IPS DF 6.9 (cell line): Measurements from ENCODE around the gene LRRC1.

ENCODE experiments used
- DNase-seq: peaks from one replicate; pipeline ENCODE4 v3.0.0-alpha.2; 2013; ENCODE audit warnings: low read depth, low spot score
- H3K27ac ChIP-seq: one replicate; pipeline ENCODE4 v1.5.1; 2013; ENCODE audit warnings: low read length, control low read depth
- H3K27me3 ChIP-seq: 2 replicates; pipeline ENCODE4 v1.6.1; 2013; ENCODE audit warnings: mild to moderate bottlenecking, low read length; ENCODE audit not compliant: control insufficient read depth, insufficient read depth
- H3K36me3 ChIP-seq: 2 replicates; pipeline ENCODE4 v1.6.1; 2013; ENCODE audit warnings: low read length; ENCODE audit not compliant: control insufficient read depth, insufficient read depth
- H3K4me1 ChIP-seq: 2 replicates; pipeline ENCODE4 v1.6.1; 2013; ENCODE audit warnings: low read length; ENCODE audit not compliant: control insufficient read depth, insufficient read depth
- H3K4me3 ChIP-seq: 2 replicates; pipeline ENCODE4 v1.5.1; 2013; ENCODE audit warnings: mild to moderate bottlenecking, low read length
- H3K9me3 ChIP-seq: 2 replicates; pipeline ENCODE4 v1.6.1; 2013; ENCODE audit warnings: low read length, inconsistent platforms; ENCODE audit not compliant: control insufficient read depth, insufficient read depth
- WGBS: extraction: QIAGEN DNeasy Blood & Tissue Kit; methylation state at CpG from one replicate; pipeline ENCODE4 v1.1.7; 2013; ENCODE audit warnings: mixed read lengths, missing lambda C conversion rate; ENCODE audit not compliant: insufficient read length, insufficient coverage; 5-methylcytosine and 5-hydroxymethylcytosine counted together

LRRC1 gene

GRCh38 chr6:53813801-53814200 lies 19.0 kb downstream of the LRRC1 start:
- Histone ChIP-seq H3K27ac (no peak overlapping the region), H3K9me3 (no peaks in the 10 kb centered on the region), H3K4me3 (no peak overlapping the region), H3K4me1 (peaks cover 5% of the 10 kb centered on the region), H3K36me3 (no peaks in the 10 kb centered on the region), H3K27me3 (no peaks in the 10 kb centered on the region)
- no peak for DNase-seq
- WGBS, result no CpG with 5 or more reads among the region's 1 CpG

GRCh38 chr6:53814353-53814752 lies 19.5 kb downstream of the LRRC1 start:
- Histone ChIP-seq H3K36me3 (no peaks in the 10 kb centered on the region), H3K9me3 (no peaks in the 10 kb centered on the region), H3K4me1 (peaks cover 5% of the 10 kb centered on the region), H3K27ac (no peak overlapping the region), H3K27me3 (no peaks in the 10 kb centered on the region), H3K4me3 (no peak overlapping the region)
- DNase-seq, result no peak
- no CpG with 5 or more reads among the region's 2 CpGs for WGBS

- H3K36me3 ChIP-seq, result no peaks in the 10 kb centered on the region
- no CpG with 5 or more reads among the region's 7 CpGs for WGBS
- no peak for DNase-seq
- no peaks in the 10 kb centered on the region for H3K27me3 ChIP-seq
- H3K27ac ChIP-seq, result no peak overlapping the region
- H3K4me3 ChIP-seq, result no peak overlapping the region
- no peaks in the 10 kb centered on the region for H3K9me3 ChIP-seq
- peaks cover 5% of the 10 kb centered on the region for H3K4me1 ChIP-seq
These were observed 20.7 kb downstream of the LRRC1 start for GRCh38 chr6:53815381-53816119.

- DNase-seq, result no peak
- H3K27ac ChIP-seq, result no peak overlapping the region
- H3K9me3 ChIP-seq, result no peaks in the 10 kb centered on the region
- H3K27me3 ChIP-seq, result no peaks in the 10 kb centered on the region
- WGBS, result no CpG with 5 or more reads among the region's 3 CpGs
- no peaks in the 10 kb centered on the region for H3K4me1 ChIP-seq
- H3K36me3 ChIP-seq, result no peaks in the 10 kb centered on the region
- H3K4me3 ChIP-seq, result no peak overlapping the region
These were observed 24.2 kb downstream of the LRRC1 start for GRCh38 chr6:53818858-53819609.

GRCh38 chr6:53822401-53823125 lies 27.8 kb downstream of the LRRC1 start:
- Histone ChIP-seq H3K27me3 (no peaks in the 10 kb centered on the region), H3K4me1 (0 out of 2 replicates have a peak, but pooled peaks cover 1% of the 10 kb centered on the region), H3K36me3 (no peaks in the 10 kb centered on the region), H3K4me3 (no peak overlapping the region), H3K27ac (no peak overlapping the region), H3K9me3 (no peaks in the 10 kb centered on the region)
- DNase-seq, result no peak
- no CpG with 5 or more reads among the region's 10 CpGs for WGBS

GRCh38 chr6:53824714-53825113 lies 29.9 kb downstream of the LRRC1 start:
- Histone ChIP-seq H3K27me3 (no peaks in the 10 kb centered on the region), H3K4me3 (no peak overlapping the region), H3K4me1 (peaks cover 4% of the 10 kb centered on the region; the same call in 1 of the 2 replicates), H3K9me3 (no peaks in the 10 kb centered on the region), H3K36me3 (no peaks in the 10 kb centered on the region), H3K27ac (no peak overlapping the region)
- no CpG with 5 or more reads among the region's 1 CpG for WGBS
- DNase-seq, result no peak

- no peak overlapping the region for H3K27ac ChIP-seq
- no peak for DNase-seq
- no CpG with 5 or more reads among the region's 7 CpGs for WGBS
- peaks cover 5% of the 10 kb centered on the region; the same call in 1 of the 2 replicates for H3K4me1 ChIP-seq
- no peak overlapping the region for H3K4me3 ChIP-seq
- no peaks in the 10 kb centered on the region for H3K9me3 ChIP-seq
- no peaks in the 10 kb centered on the region for H3K36me3 ChIP-seq
- H3K27me3 ChIP-seq, result no peaks in the 10 kb centered on the region
These were observed 30.9 kb downstream of the LRRC1 start for GRCh38 chr6:53825532-53826321.

- H3K27ac ChIP-seq, result no peak overlapping the region
- H3K4me1 ChIP-seq, result peaks cover 5% of the 10 kb centered on the region; the same call in 1 of the 2 replicates
- no peaks in the 10 kb centered on the region for H3K9me3 ChIP-seq
- no peaks in the 10 kb centered on the region for H3K27me3 ChIP-seq
- H3K36me3 ChIP-seq, result no peaks in the 10 kb centered on the region
- DNase-seq, result no peak
- no peak overlapping the region for H3K4me3 ChIP-seq
- WGBS, result no CpG with 5 or more reads among the region's 1 CpG
These were observed 32.7 kb downstream of the LRRC1 start for GRCh38 chr6:53827531-53827930.

- no CpG with 5 or more reads among the region's 2 CpGs for WGBS
- H3K4me3 ChIP-seq, result no peak overlapping the region
- no peaks in the 10 kb centered on the region for H3K36me3 ChIP-seq
- no peak for DNase-seq
- no peaks in the 10 kb centered on the region; the same call in 1 of the 2 replicates for H3K27me3 ChIP-seq
- H3K4me1 ChIP-seq, result peaks cover 5% of the 10 kb centered on the region; the same call in 1 of the 2 replicates
- H3K27ac ChIP-seq, result no peak overlapping the region
- H3K9me3 ChIP-seq, result no peaks in the 10 kb centered on the region
These were observed 33.4 kb downstream of the LRRC1 start for GRCh38 chr6:53828215-53828614.
